HL-60 (cell line): ENCODE data around the gene MCHR1.

ENCODE experiments used
- DNase-seq, 2 experiments: peaks; one replicate each; pipeline ENCODE4 v3.0.0-alpha.2; 2010 to 2020; ENCODE audit warnings: low read depth in 1 of 2, low spot score in 1 of 2
- H3K27ac ChIP-seq: fragments of 250-450 bp; sonication (Bioruptor Pico); replicated peaks from 2 replicates; pipeline ENCODE4 v1.5.1; 2020; ENCODE audit warnings: mild to moderate bottlenecking, moderate library complexity
- H3K27me3 ChIP-seq: fragments of 250-450 bp; sonication (Bioruptor Pico); 2 replicates; pipeline ENCODE4 v1.5.1; 2021; ENCODE audit warnings: mild to moderate bottlenecking, moderate library complexity; ENCODE audit not compliant: insufficient read depth, poor library complexity, severe bottlenecking
- H3K4me3 ChIP-seq: replicated peaks from 2 replicates; pipeline ENCODE4 v1.5.1; 2011; ENCODE audit warnings: mild to moderate bottlenecking, control low read depth, low read length; ENCODE audit not compliant: insufficient read depth
- GABPA ChIP-seq: IDR thresholded peaks from 2 replicates; pipeline ENCODE4 v1.6.1; 2012; ENCODE audit warnings: low read depth
- POLR2AphosphoS5 ChIP-seq: IDR thresholded peaks from 2 replicates; pipeline ENCODE4 v1.6.1; 2012; ENCODE audit warnings: low read depth
- SPI1 ChIP-seq: IDR thresholded peaks from 2 replicates; pipeline ENCODE4 v1.6.1; 2012; ENCODE audit warnings: low read depth, mild to moderate bottlenecking, borderline replicate concordance
- TF ChIP-seq, protein P1 (sequence below): IDR thresholded peaks from one replicate; pipeline ENCODE4 v1.5.1; 2011; ENCODE audit warnings: low read length, control low read depth, inconsistent platforms; ENCODE audit not compliant: insufficient read depth
- TF ChIP-seq, protein P2 (sequence below): IDR thresholded peaks from 2 replicates; pipeline ENCODE4 v1.6.1; 2012; ENCODE audit warnings: low read depth; ENCODE audit not compliant: insufficient replicate concordance

The MCHR1 gene

GRCh38 chr22:40728731-40729189 is 49.5 kb downstream of the MCHR1 start:
- DNase-seq = no peak
- Histone ChIP-seq H3K27me3 (no peaks in the 10 kb centered on the region), H3K4me3 (no peak overlapping the region), H3K27ac (no peak overlapping the region)
- TF ChIP-seq, protein P1, sequence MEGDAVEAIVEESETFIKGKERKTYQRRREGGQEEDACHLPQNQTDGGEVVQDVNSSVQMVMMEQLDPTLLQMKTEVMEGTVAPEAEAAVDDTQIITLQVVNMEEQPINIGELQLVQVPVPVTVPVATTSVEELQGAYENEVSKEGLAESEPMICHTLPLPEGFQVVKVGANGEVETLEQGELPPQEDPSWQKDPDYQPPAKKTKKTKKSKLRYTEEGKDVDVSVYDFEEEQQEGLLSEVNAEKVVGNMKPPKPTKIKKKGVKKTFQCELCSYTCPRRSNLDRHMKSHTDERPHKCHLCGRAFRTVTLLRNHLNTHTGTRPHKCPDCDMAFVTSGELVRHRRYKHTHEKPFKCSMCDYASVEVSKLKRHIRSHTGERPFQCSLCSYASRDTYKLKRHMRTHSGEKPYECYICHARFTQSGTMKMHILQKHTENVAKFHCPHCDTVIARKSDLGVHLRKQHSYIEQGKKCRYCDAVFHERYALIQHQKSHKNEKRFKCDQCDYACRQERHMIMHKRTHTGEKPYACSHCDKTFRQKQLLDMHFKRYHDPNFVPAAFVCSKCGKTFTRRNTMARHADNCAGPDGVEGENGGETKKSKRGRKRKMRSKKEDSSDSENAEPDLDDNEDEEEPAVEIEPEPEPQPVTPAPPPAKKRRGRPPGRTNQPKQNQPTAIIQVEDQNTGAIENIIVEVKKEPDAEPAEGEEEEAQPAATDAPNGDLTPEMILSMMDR = no peak
- TF ChIP-seq, protein P2, sequence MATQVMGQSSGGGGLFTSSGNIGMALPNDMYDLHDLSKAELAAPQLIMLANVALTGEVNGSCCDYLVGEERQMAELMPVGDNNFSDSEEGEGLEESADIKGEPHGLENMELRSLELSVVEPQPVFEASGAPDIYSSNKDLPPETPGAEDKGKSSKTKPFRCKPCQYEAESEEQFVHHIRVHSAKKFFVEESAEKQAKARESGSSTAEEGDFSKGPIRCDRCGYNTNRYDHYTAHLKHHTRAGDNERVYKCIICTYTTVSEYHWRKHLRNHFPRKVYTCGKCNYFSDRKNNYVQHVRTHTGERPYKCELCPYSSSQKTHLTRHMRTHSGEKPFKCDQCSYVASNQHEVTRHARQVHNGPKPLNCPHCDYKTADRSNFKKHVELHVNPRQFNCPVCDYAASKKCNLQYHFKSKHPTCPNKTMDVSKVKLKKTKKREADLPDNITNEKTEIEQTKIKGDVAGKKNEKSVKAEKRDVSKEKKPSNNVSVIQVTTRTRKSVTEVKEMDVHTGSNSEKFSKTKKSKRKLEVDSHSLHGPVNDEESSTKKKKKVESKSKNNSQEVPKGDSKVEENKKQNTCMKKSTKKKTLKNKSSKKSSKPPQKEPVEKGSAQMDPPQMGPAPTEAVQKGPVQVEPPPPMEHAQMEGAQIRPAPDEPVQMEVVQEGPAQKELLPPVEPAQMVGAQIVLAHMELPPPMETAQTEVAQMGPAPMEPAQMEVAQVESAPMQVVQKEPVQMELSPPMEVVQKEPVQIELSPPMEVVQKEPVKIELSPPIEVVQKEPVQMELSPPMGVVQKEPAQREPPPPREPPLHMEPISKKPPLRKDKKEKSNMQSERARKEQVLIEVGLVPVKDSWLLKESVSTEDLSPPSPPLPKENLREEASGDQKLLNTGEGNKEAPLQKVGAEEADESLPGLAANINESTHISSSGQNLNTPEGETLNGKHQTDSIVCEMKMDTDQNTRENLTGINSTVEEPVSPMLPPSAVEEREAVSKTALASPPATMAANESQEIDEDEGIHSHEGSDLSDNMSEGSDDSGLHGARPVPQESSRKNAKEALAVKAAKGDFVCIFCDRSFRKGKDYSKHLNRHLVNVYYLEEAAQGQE = no peak
- TF ChIP-seq POLR2AphosphoS5 = no peak
- TF ChIP-seq GABPA = no peak
- TF ChIP-seq SPI1 = no peak

- Histone ChIP-seq H3K27ac (no peak overlapping the region), H3K27me3 (no peaks in the 10 kb centered on the region), H3K4me3 (no peak overlapping the region)
- TF ChIP-seq, protein P2 = no peak
- TF ChIP-seq, protein P1 = no peak
- TF ChIP-seq SPI1 (no peak), POLR2AphosphoS5 (no peak), GABPA (no peak)
- no peak for DNase-seq
Measured at GRCh38 chr22:40729284-40729683, 50.0 kb downstream of the MCHR1 start.
